A549 (cell line): ENCODE results near the gene CATSPER4. TPM values are rescaled to one million over a fixed set of nuclear protein-coding genes. Genes with fewer than 3 reads are reported as not detected.

Experiments used
- ATAC-seq, 2 experiments: fragments of 200-7000 bp in 1 of 2; fragments of >200 bp in 1 of 2; cut with Nextera tagmentation in 1 of 2; cut with Tn5 transposase in 1 of 2; 3 replicates each; pipeline versions ENCODE4 v1.8.0 to v1.9.1; 2018 to 2020; ENCODE audit warnings: mild to moderate bottlenecking in 1 of 2, moderate library complexity in 1 of 2
- CTCF ChIA-PET: fragments of 300-600 bp; sonication (Branson Sonifier 250); formaldehyde crosslinking; extraction: SDS; loops from one replicate; lab custom pipeline; 2021; ENCODE audit warnings: antibody characterized with exemption, inconsistent platforms; lab: Yijun Ruan, JAX
- POLR2A ChIA-PET: fragments of 350-600 bp; formaldehyde crosslinking; extraction: SDS; loops from one replicate; lab custom pipeline; 2021; ENCODE audit warnings: antibody characterized with exemption, inconsistent platforms; lab: Yijun Ruan, JAX
- DNase-seq, 2 experiments: peaks; one replicate each; pipeline versions ENCODE4 v3.0.0 to v3.0.0-alpha.2; 2011 to 2016; ENCODE audit warnings: low read depth in 1 of 2, low spot score in 1 of 2
- FAIRE-seq: peaks from 2 replicates; lab custom pipeline; 2011; peaks lifted over from hg19 to GRCh38; lab: Jason Lieb, UNC
- H3K27ac ChIP-seq, 2 experiments: fragments of >200 bp; sonication (Bioruptor Twin); formaldehyde crosslinking; 3 replicates each; pipeline ENCODE4 v1.5.1; 2016 to 2017
- H3K4me1 ChIP-seq: fragments of >200 bp; sonication (Bioruptor Twin); formaldehyde crosslinking; 3 replicates; pipeline ENCODE4 v1.6.1; 2016
- H3K4me2 ChIP-seq: fragments of >200 bp; sonication (Bioruptor Twin); formaldehyde crosslinking; 3 replicates; pipeline ENCODE4 v1.6.1; 2016
- H3K4me3 ChIP-seq: fragments of >200 bp; sonication (Bioruptor Twin); formaldehyde crosslinking; 3 replicates; pipeline ENCODE4 v1.5.1; 2016
- H3K9me3 ChIP-seq: fragments of >200 bp; sonication (Bioruptor Twin); formaldehyde crosslinking; 3 replicates; pipeline ENCODE4 v1.6.1; 2016
- BCL3 ChIP-seq: fragments of >200 bp; sonication (Bioruptor Twin); formaldehyde crosslinking; IDR thresholded peaks from 3 replicates; pipeline ENCODE4 v1.6.1; 2016
- BHLHE40 ChIP-seq: IDR thresholded peaks from 2 replicates; pipeline ENCODE4 v1.6.1; 2012; ENCODE audit warnings: low read depth, low read length, inconsistent platforms
- CBX2 ChIP-seq: fragments of 200-600 bp; sonication (generic); IDR thresholded peaks from 2 replicates; pipeline ENCODE4 v1.6.1; 2016; ENCODE audit warnings: low read depth, mild to moderate bottlenecking, borderline replicate concordance
- CHD2 ChIP-seq: fragments of 150-350 bp; IDR thresholded peaks from 2 replicates; pipeline ENCODE4 v1.6.1; 2014; ENCODE audit warnings: low read length; ENCODE audit not compliant: partially characterized antibody
- CHD4 ChIP-seq: fragments of 200-600 bp; sonication (generic); IDR thresholded peaks from 2 replicates; pipeline ENCODE4 v1.6.1; 2016; ENCODE audit warnings: antibody characterized with exemption, mild to moderate bottlenecking, borderline replicate concordance
- CTCF ChIP-seq: fragments of >200 bp; sonication (Bioruptor Twin); formaldehyde crosslinking; IDR thresholded peaks from 3 replicates; pipeline ENCODE4 v1.5.1; 2016
- EHF ChIP-seq: fragments of 250-450 bp; sonication (Bioruptor Pico); IDR thresholded peaks from 2 replicates; pipeline ENCODE4 v1.5.0; 2020; ENCODE audit warnings: mild to moderate bottlenecking
- EP300 ChIP-seq, 2 experiments: fragments of >200 bp; sonication (Bioruptor Twin); formaldehyde crosslinking; IDR thresholded peaks; 2 replicates in 1 of 2; 3 replicates in 1 of 2; pipeline ENCODE4 v1.6.1; 2016 to 2017
- FOSL2 ChIP-seq, 2 experiments: fragments of 450-650 bp in 1 of 2; fragments of >200 bp in 1 of 2; sonication (Bioruptor Twin) in 1 of 2; formaldehyde crosslinking; IDR thresholded peaks; 2 replicates each; pipeline versions ENCODE4 v1.5.0 to v1.6.1; 2016 to 2020; ENCODE audit warnings: mild to moderate bottlenecking in 1 of 2, moderate library complexity in 1 of 2
- GATA3 ChIP-seq: IDR thresholded peaks from 2 replicates; pipeline ENCODE4 v1.6.1; 2012; ENCODE audit warnings: borderline replicate concordance
- HOXA7 ChIP-seq: fragments of 250-450 bp; sonication (Bioruptor Pico); IDR thresholded peaks from 2 replicates; pipeline ENCODE4 v1.5.0; 2020; ENCODE audit warnings: mild to moderate bottlenecking, moderate library complexity
- HOXB13 ChIP-seq: fragments of 250-450 bp; sonication (Bioruptor Pico); IDR thresholded peaks from 2 replicates; pipeline ENCODE4 v1.5.0; 2020; ENCODE audit warnings: low read depth, mild to moderate bottlenecking, moderate library complexity
- HOXB5 ChIP-seq: fragments of 250-450 bp; sonication (Bioruptor Pico); IDR thresholded peaks from 2 replicates; pipeline ENCODE4 v1.5.0; 2020; ENCODE audit warnings: mild to moderate bottlenecking, moderate library complexity
- JUNB ChIP-seq: fragments of >200 bp; sonication (Bioruptor Twin); formaldehyde crosslinking; IDR thresholded peaks from 2 replicates; pipeline ENCODE4 v1.6.1; 2016
- KDM1A ChIP-seq: fragments of 200-600 bp; sonication (generic); IDR thresholded peaks from 2 replicates; pipeline ENCODE4 v1.6.1; 2016; ENCODE audit warnings: low read depth, mild to moderate bottlenecking
- MAX ChIP-seq: IDR thresholded peaks from 2 replicates; pipeline ENCODE4 v1.6.1; 2012
- MAZ ChIP-seq: fragments of 150-350 bp; IDR thresholded peaks from 2 replicates; pipeline ENCODE4 v1.6.1; 2014; ENCODE audit warnings: antibody characterized with exemption, low read depth, low read length, borderline replicate concordance
- NR3C1 ChIP-seq: fragments of >200 bp; sonication (Bioruptor Twin); formaldehyde crosslinking; IDR thresholded peaks from 3 replicates; pipeline ENCODE4 v1.6.1; 2017
- POLR2A ChIP-seq: IDR thresholded peaks from 2 replicates; pipeline ENCODE4 v1.6.1; 2012; ENCODE audit warnings: mild to moderate bottlenecking, low read length
- POLR2AphosphoS2 ChIP-seq: conservative IDR thresholded peaks from 2 replicates; pipeline ENCODE4 v1.6.1; 2012; ENCODE audit warnings: low read length, improper control_type of control experiment, inconsistent platforms
- RCOR1 ChIP-seq: fragments of 150-350 bp; IDR thresholded peaks from 2 replicates; pipeline ENCODE4 v1.6.1; 2014; ENCODE audit warnings: antibody characterized with exemption, low read length, low read depth
- SMC3 ChIP-seq: fragments of >200 bp; sonication (Bioruptor Twin); formaldehyde crosslinking; IDR thresholded peaks from 3 replicates; pipeline ENCODE4 v1.6.1; 2018; ENCODE audit warnings: inconsistent platforms
- TP53 ChIP-seq: fragments of 250-450 bp; sonication (Bioruptor Pico); IDR thresholded peaks from 2 replicates; pipeline ENCODE4 v1.5.0; 2021; ENCODE audit warnings: mild to moderate bottlenecking, moderate library complexity
- ZFP36 ChIP-seq: fragments of 450-650 bp; IDR thresholded peaks from 2 replicates; pipeline ENCODE4 v1.6.1; 2014; ENCODE audit warnings: borderline replicate concordance; ENCODE audit not compliant: partially characterized antibody
- ZNF302 ChIP-seq: fragments of 250-450 bp; sonication (Bioruptor Pico); IDR thresholded peaks from 2 replicates; pipeline ENCODE4 v1.9.0; 2021; ENCODE audit warnings: inconsistent platforms, mild to moderate bottlenecking, moderate library complexity
- WGBS: methylation state at CpG from one replicate; pipeline ENCODE4 v1.1.6; 2017; ENCODE audit errors: missing lambda C conversion rate; 5-methylcytosine and 5-hydroxymethylcytosine counted together
- polyA plus RNA-seq, 4 experiments: library from polyadenylated mRNA; depleted of rRNA in 3 of 4; stranded (reverse); fragments of >200 nt; fragmentation: RNase III in 1 of 4; extraction: RNeasy Plus Mini Kit Qiagen cat#74134 plus additional on column Dnase treatment in 1 of 4; gene quantifications; 2 replicates in 3 of 4; 3 replicates in 1 of 4; pipeline ENCODE4 v1.2.3, GENCODE V29; 2011 to 2017

The CATSPER4 gene
- polyA plus RNA-seq, 2 of the 4 experiments (the other 2 are of a cell fraction), result not detected

- ChIA-PET CTCF (interaction anchor here (0.6 to 5.2 kb wide), 11 partner anchors 9 to 260 kb away, joined by 3 to 54 read pairs (median 4); partner anchors contain the start of genes C1orf232, SLC30A2 and ZNF593), POLR2A (no interaction called here)
- no peak for FAIRE-seq
- Histone ChIP-seq H3K27ac (peak overlapping the region in 1 of 2 experiments; percentile 66; a peak in 2 of 6 replicates), H3K4me1 (peaks cover 7% of the 10 kb centered on the region; the same call in 2 of the 3 replicates), H3K9me3 (no peaks in the 10 kb centered on the region), H3K4me2 (no peak overlapping the region), H3K4me3 (no peak overlapping the region)
- WGBS, result 77% methylated on average over 21 of the region's 21 CpGs
- no peak for ATAC-seq
- no peak for DNase-seq
- TF ChIP-seq NR3C1, result no peak
- no peak for TF ChIP-seq GATA3
- TF ChIP-seq CTCF, result no peak
- TF ChIP-seq TP53 (CRISPR knock-in tag), result no peak
- no peak for TF ChIP-seq HOXA7 (CRISPR knock-in tag)
- TF ChIP-seq MAZ, result no peak
- no peak for TF ChIP-seq BHLHE40
- TF ChIP-seq JUNB, result no peak
- TF ChIP-seq, all 56 proteins: peak for 0
Measured at GRCh38 chr1:26155370-26156284, 34.8 kb upstream of the CATSPER4 start.

GRCh38 chr1:26156285-26157038 lies 33.9 kb upstream of the CATSPER4 start:
- peak in 1 of 2 experiments; percentile 46; a peak in 3 of 6 replicates for ATAC-seq
- POLR2A ChIA-PET, result no interaction called here
- H3K9me3 ChIP-seq, result no peaks in the 10 kb centered on the region
- no peak for TF ChIP-seq ZFP36
- TF ChIP-seq EHF, result no peak
- no peak for TF ChIP-seq HOXB13
- no peak for TF ChIP-seq MAX
- TF ChIP-seq SMC3, result no peak
- TF ChIP-seq KDM1A, result no peak
- TF ChIP-seq POLR2A, result no peak
- TF ChIP-seq ZNF302 (CRISPR knock-in tag), result no peak
- no peak for TF ChIP-seq CHD4
- no peak for TF ChIP-seq FOSL2 (IDR thresholded peaks at IDR 0.05)
- no peak for TF ChIP-seq FOSL2 (CRISPR knock-in tag; IDR thresholded peaks at IDR 0.05)
- TF ChIP-seq HOXB5 (CRISPR knock-in tag), result no peak
- TF ChIP-seq CHD2, result no peak
- no peak for TF ChIP-seq BCL3
- TF ChIP-seq NR3C1, result no peak
- TF ChIP-seq RCOR1, result no peak
- TF ChIP-seq CTCF, result no peak
- TF ChIP-seq GATA3, result no peak
- no peak for TF ChIP-seq EP300 (IDR thresholded peaks at IDR 0.05)
- no peak for TF ChIP-seq POLR2AphosphoS2
- no peak for TF ChIP-seq CBX2
- TF ChIP-seq, all 56 proteins: peak for 0
- peak overlapping the region; percentile 42; the same call in 1 of the 3 replicates for H3K4me2 ChIP-seq
- H3K4me1 ChIP-seq, result peaks cover 9% of the 10 kb centered on the region; the same call in 2 of the 3 replicates
- DNase-seq (peak in 1 of 2 experiments; percentile 32), FAIRE-seq (no peak)
- WGBS, result 46% methylated on average over 10 of the region's 12 CpGs
- H3K4me3 ChIP-seq, result no peak overlapping the region
- CTCF ChIA-PET, result interaction anchor here (0.8 to 5.2 kb wide), 10 partner anchors 8 to 273 kb away, joined by 3 to 54 read pairs (median 4); partner anchors contain the start of genes C1orf232, SLC30A2 and ZNF593
- H3K27ac ChIP-seq, result peak overlapping the region in 1 of 2 experiments; percentile 66; a peak in 3 of 6 replicates
